ENCODE data around the gene TUB.

Gene TUB

DNA sequence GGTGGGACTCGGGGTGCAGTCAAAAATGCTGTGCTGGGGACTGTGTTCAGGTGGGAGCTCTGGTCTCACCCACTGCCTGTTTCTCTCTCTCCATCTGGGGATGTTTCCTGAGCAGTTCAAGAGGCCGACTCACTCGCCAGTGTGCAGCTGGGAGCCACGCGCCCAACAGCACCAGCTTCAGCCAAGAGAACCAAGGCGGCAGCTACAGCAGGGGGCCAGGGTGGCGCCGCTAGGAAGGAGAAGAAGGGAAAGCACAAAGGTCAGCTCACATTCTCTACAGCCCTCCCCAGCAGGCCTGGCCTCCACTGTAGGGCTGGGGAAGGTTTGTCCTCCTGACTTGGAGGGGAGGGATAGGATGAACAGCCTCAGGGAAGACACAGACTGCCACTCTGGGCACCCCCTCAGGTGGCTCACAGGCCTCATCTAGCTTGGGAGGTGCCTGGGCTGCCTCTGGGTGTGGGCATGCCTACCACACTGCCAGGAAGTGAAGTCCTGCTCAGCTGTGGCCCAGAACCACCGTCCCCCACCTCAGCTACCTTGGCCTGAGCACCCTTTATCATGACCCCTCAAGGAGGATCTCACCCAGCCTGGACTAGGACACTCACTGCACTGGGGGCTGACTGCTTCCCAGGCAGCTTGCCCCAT lies 13.0 kb downstream of the TUB start:
- WGBS, 2 experiments (ENCODE audit: insufficient coverage in 2 of 2), result 87 to 94% methylated on average over 5 to 8 of the region's 9 CpGs

DNA sequence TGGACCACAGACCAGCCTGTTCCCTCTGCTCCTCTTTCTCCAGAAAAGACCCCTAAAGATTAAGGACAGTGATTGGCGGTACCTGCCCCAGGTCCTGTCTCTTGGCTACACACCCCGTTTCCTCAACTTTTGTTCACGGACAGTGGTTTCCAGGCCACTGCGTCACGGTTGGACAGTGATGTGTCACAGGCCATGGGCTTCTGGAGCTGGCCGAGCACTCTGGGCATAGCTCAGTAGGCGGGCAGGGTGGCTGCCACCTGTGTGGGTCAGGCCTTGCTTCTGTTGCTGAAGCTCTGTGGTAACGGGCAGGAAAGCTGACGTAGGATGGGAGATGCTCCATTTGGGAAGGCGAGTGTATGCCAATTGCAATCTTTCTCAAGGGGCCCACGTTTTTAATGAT lies 13.6 kb downstream of the TUB start:
- peaks cover 12% of the 10 kb centered on the region for H3K4me1 ChIP-seq (ENCODE audit: control insufficient read depth, insufficient read depth, low read length, poor library complexity, severe bottlenecking)
- peaks cover 34% of the 10 kb centered on the region for H3K36me3 ChIP-seq (ENCODE audit: control insufficient read depth, insufficient read depth, low read length)
- H3K9me3 ChIP-seq (ENCODE audit: control insufficient read depth, low read length), result no peaks in the 10 kb centered on the region
- 93 to 97% methylated on average over 11 of the region's 11 CpGs for WGBS, 2 experiments (ENCODE audit: insufficient coverage in 2 of 2)
- no peak overlapping the region for H3K4me3 ChIP-seq (ENCODE audit: extremely low read depth, insufficient read depth, low read length, poor library complexity, severe bottlenecking)
- H3K27ac ChIP-seq (ENCODE audit: low read depth, low read length, severe bottlenecking), result no peak overlapping the region

More for the DNA sequence above, 13.0 kb downstream of the TUB start:
- H3K9me3 ChIP-seq (ENCODE audit: control insufficient read depth, low read length), result no peaks in the 10 kb centered on the region
- H3K27ac ChIP-seq (ENCODE audit: low read depth, low read length, severe bottlenecking), result no peak overlapping the region
- H3K4me3 ChIP-seq (ENCODE audit: extremely low read depth, insufficient read depth, low read length, poor library complexity, severe bottlenecking), result no peak overlapping the region
- H3K36me3 ChIP-seq (ENCODE audit: control insufficient read depth, insufficient read depth, low read length), result peaks cover 32% of the 10 kb centered on the region
- peaks cover 11% of the 10 kb centered on the region for H3K4me1 ChIP-seq (ENCODE audit: control insufficient read depth, insufficient read depth, low read length, poor library complexity, severe bottlenecking)

DNA sequence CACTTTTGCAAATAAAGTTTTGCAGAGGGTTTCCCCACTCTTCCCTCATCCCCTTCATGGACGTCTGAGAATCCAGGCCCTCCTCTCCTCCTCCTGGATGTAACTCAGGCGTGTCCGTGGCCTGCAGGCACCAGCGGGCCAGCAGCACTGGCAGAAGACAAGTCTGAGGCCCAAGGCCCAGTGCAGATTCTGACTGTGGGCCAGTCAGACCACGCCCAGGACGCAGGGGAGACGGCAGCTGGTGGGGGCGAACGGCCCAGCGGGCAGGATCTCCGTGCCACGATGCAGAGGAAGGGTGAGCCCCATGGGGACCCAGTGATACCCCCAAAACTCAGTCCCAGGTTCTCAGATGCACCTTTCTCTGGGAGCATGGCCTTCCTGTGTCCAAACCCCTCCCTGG lies 14.4 kb downstream of the TUB start:
- no peak overlapping the region for H3K27ac ChIP-seq (ENCODE audit: low read depth, low read length, severe bottlenecking)
- no peak overlapping the region for H3K4me3 ChIP-seq (ENCODE audit: extremely low read depth, insufficient read depth, low read length, poor library complexity, severe bottlenecking)
- H3K4me1 ChIP-seq (ENCODE audit: control insufficient read depth, insufficient read depth, low read length, poor library complexity, severe bottlenecking), result peaks cover 12% of the 10 kb centered on the region
- WGBS, 2 experiments (ENCODE audit: insufficient coverage in 2 of 2), result 91 to 97% methylated on average over 12 of the region's 12 CpGs
- H3K36me3 ChIP-seq (ENCODE audit: control insufficient read depth, insufficient read depth, low read length), result peaks cover 41% of the 10 kb centered on the region
- no peaks in the 10 kb centered on the region for H3K9me3 ChIP-seq (ENCODE audit: control insufficient read depth, low read length)

DNA sequence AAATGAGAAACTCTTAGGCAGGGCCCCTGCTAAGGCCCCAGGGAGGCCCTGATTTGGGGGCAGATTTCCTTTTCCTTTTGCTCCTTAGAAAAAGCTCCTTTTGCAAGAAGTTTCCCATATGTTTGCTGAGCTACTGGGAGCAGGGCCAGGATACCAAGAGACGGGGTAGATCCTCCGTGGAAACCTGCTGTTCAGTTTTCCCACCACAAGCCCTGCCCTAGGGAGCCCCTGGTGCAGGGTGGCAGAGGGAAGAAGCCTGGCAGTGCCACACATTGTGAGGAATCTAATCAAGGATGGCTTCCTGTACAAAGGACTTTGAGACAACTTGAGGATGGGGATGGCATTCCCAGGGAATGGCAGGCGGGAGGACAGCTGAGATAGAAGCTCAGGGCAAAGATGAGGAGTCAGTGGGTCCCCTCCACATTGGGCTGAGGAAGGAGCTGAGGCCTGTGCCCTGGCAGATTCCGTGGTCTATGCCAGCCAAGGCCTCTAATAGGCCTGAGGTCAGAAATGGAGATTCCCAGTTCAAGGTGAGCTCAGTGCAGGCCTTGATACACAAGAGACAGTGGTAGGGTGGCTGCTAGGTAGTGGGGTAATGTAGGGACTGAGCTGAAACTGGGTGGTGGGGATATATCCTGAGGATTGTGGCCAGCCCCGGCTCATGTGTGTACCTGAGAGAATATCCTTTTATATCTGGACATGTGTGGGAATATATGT lies 15.0 kb downstream of the TUB start:
- peaks cover 45% of the 10 kb centered on the region for H3K36me3 ChIP-seq (ENCODE audit: control insufficient read depth, insufficient read depth, low read length)
- no peak overlapping the region for H3K27ac ChIP-seq (ENCODE audit: low read depth, low read length, severe bottlenecking)
- H3K9me3 ChIP-seq (ENCODE audit: control insufficient read depth, low read length), result no peaks in the 10 kb centered on the region
- no peak overlapping the region for H3K4me3 ChIP-seq (ENCODE audit: extremely low read depth, insufficient read depth, low read length, poor library complexity, severe bottlenecking)
- peaks cover 12% of the 10 kb centered on the region for H3K4me1 ChIP-seq (ENCODE audit: control insufficient read depth, insufficient read depth, low read length, poor library complexity, severe bottlenecking)
- 89 to 93% methylated on average over 2 to 3 of the region's 5 CpGs for WGBS, 2 experiments (ENCODE audit: insufficient coverage in 2 of 2)

DNA sequence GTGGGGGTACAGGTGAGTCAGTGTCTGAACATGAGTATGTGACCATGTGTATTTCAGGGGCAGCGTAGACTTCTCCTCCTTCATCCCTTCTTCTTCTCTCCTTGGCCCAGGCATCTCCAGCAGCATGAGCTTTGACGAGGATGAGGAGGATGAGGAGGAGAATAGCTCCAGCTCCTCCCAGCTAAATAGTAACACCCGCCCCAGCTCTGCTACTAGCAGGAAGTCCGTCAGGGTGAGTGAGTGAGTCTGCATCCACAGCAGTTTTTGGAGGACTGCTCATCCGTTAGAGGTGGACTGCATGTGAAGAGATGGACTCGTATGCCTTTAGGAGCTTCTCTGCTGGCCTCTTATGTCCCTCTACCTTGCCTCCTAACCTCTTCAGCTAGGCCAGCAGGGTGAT lies 15.6 kb downstream of the TUB start:
- no peak overlapping the region for H3K27ac ChIP-seq (ENCODE audit: low read depth, low read length, severe bottlenecking)
- no peaks in the 10 kb centered on the region for H3K9me3 ChIP-seq (ENCODE audit: control insufficient read depth, low read length)
- H3K36me3 ChIP-seq (ENCODE audit: control insufficient read depth, insufficient read depth, low read length), result peaks cover 45% of the 10 kb centered on the region
- WGBS, 2 experiments (ENCODE audit: insufficient coverage in 2 of 2), result 84 to 87% methylated on average over 2 to 4 of the region's 6 CpGs
- H3K4me3 ChIP-seq (ENCODE audit: extremely low read depth, insufficient read depth, low read length, poor library complexity, severe bottlenecking), result no peak overlapping the region
- H3K4me1 ChIP-seq (ENCODE audit: control insufficient read depth, insufficient read depth, low read length, poor library complexity, severe bottlenecking), result peaks cover 12% of the 10 kb centered on the region

- 96 to 98% methylated on average over 7 to 8 of the region's 8 CpGs for WGBS, 2 experiments (ENCODE audit: insufficient coverage in 2 of 2)
- Histone ChIP-seq H3K36me3 (ENCODE audit: control insufficient read depth, insufficient read depth, low read length) (peaks cover 46% of the 10 kb centered on the region), H3K9me3 (ENCODE audit: control insufficient read depth, low read length) (no peaks in the 10 kb centered on the region), H3K4me1 (ENCODE audit: control insufficient read depth, insufficient read depth, low read length, poor library complexity, severe bottlenecking) (peaks cover 12% of the 10 kb centered on the region), H3K4me3 (ENCODE audit: extremely low read depth, insufficient read depth, low read length, poor library complexity, severe bottlenecking) (no peak overlapping the region), H3K27ac (ENCODE audit: low read depth, low read length, severe bottlenecking) (no peak overlapping the region)
Measured at GRCh38 chr11:8097062-8097461, 16.1 kb downstream of the TUB start.

DNA sequence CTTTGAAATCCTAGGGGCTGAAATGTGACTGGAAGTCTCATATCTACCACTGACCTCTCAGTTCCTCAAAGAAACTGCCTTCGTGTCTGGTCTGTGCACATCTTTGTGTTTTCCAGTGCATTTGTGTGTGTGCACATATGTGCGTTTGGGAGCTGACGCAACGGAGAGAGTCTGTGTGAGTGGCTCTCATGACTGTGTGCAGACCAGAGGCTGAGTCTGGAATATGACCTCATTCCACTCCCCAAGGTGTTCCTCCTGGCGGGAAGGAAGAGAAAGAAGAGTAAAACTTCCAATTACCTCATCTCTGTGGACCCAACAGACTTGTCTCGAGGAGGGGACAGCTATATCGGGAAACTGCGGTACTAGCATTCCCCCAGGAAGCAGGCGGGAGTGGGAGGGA lies 16.5 kb downstream of the TUB start:
- peaks cover 50% of the 10 kb centered on the region for H3K36me3 ChIP-seq (ENCODE audit: control insufficient read depth, insufficient read depth, low read length)
- WGBS, 2 experiments (ENCODE audit: insufficient coverage in 2 of 2), result 94 to 100% methylated on average over 1 to 3 of the region's 9 CpGs
- H3K4me1 ChIP-seq (ENCODE audit: control insufficient read depth, insufficient read depth, low read length, poor library complexity, severe bottlenecking), result peaks cover 12% of the 10 kb centered on the region
- no peaks in the 10 kb centered on the region for H3K9me3 ChIP-seq (ENCODE audit: control insufficient read depth, low read length)
- no peak overlapping the region for H3K4me3 ChIP-seq (ENCODE audit: extremely low read depth, insufficient read depth, low read length, poor library complexity, severe bottlenecking)
- no peak overlapping the region for H3K27ac ChIP-seq (ENCODE audit: low read depth, low read length, severe bottlenecking)

DNA sequence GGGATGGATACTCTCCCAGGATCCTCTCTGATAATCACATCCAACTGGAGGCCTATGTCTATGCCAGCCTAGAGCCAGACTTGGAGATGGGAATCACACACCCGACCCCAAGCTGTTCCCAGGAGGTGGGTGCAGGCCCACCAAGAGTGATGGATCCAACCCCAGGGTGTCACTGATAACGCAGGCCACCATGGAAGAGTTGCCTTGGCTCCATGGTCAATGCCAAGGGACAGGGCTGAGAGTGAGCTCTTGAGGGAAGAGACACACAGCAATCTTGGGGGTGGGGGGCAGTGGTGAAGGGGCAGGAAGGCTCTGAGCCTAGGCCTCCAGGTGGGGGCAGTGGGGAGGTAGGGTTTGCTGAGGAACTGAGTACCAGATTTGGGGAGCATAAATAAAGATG lies 16.9 kb downstream of the TUB start:
- Histone ChIP-seq H3K9me3 (ENCODE audit: control insufficient read depth, low read length) (no peaks in the 10 kb centered on the region), H3K4me3 (ENCODE audit: extremely low read depth, insufficient read depth, low read length, poor library complexity, severe bottlenecking) (no peak overlapping the region), H3K27ac (ENCODE audit: low read depth, low read length, severe bottlenecking) (no peak overlapping the region), H3K36me3 (ENCODE audit: control insufficient read depth, insufficient read depth, low read length) (peaks cover 54% of the 10 kb centered on the region), H3K4me1 (ENCODE audit: control insufficient read depth, insufficient read depth, low read length, poor library complexity, severe bottlenecking) (peaks cover 12% of the 10 kb centered on the region)
- WGBS, 2 experiments (ENCODE audit: insufficient coverage in 2 of 2), result 92 to 95% methylated on average over 2 of the region's 2 CpGs

GRCh38 chr11:8098361-8098760 lies 17.4 kb downstream of the TUB start:
- 87 to 92% methylated on average over 4 of the region's 4 CpGs for WGBS, 2 experiments (ENCODE audit: insufficient coverage in 2 of 2)
- peaks cover 12% of the 10 kb centered on the region for H3K4me1 ChIP-seq (ENCODE audit: control insufficient read depth, insufficient read depth, low read length, poor library complexity, severe bottlenecking)
- no peak overlapping the region for H3K4me3 ChIP-seq (ENCODE audit: extremely low read depth, insufficient read depth, low read length, poor library complexity, severe bottlenecking)
- peaks cover 56% of the 10 kb centered on the region for H3K36me3 ChIP-seq (ENCODE audit: control insufficient read depth, insufficient read depth, low read length)
- H3K9me3 ChIP-seq (ENCODE audit: control insufficient read depth, low read length), result no peaks in the 10 kb centered on the region
- H3K27ac ChIP-seq (ENCODE audit: low read depth, low read length, severe bottlenecking), result peak overlapping the region; percentile 43

DNA sequence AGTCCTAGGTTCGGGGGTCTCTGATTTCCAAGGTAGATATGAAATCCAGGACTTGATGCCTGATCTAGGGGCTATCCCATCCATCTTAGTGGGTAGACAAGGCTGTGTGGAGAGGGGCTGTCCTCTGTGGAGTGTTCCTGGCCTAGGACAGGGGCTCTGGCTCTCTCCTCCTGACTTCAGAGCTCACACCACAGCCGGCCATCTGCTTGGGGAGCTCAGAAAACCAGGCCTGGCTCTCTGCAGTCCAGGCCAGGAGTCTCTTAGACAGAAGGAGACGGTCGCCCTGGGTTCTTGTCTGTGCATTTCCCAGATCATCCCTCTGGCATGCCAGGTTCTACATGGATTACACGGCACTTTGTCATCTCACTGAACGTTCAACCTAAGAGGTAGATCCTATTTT lies 17.9 kb downstream of the TUB start:
- H3K4me1 ChIP-seq (ENCODE audit: control insufficient read depth, insufficient read depth, low read length, poor library complexity, severe bottlenecking), result peaks cover 12% of the 10 kb centered on the region
- peaks cover 56% of the 10 kb centered on the region for H3K36me3 ChIP-seq (ENCODE audit: control insufficient read depth, insufficient read depth, low read length)
- H3K27ac ChIP-seq (ENCODE audit: low read depth, low read length, severe bottlenecking), result peak overlapping the region; percentile 43
- no peak overlapping the region for H3K4me3 ChIP-seq (ENCODE audit: extremely low read depth, insufficient read depth, low read length, poor library complexity, severe bottlenecking)
- WGBS, 2 experiments (ENCODE audit: insufficient coverage in 2 of 2), result 76 to 86% methylated on average over 3 to 5 of the region's 6 CpGs
- H3K9me3 ChIP-seq (ENCODE audit: control insufficient read depth, low read length), result no peaks in the 10 kb centered on the region

DNA sequence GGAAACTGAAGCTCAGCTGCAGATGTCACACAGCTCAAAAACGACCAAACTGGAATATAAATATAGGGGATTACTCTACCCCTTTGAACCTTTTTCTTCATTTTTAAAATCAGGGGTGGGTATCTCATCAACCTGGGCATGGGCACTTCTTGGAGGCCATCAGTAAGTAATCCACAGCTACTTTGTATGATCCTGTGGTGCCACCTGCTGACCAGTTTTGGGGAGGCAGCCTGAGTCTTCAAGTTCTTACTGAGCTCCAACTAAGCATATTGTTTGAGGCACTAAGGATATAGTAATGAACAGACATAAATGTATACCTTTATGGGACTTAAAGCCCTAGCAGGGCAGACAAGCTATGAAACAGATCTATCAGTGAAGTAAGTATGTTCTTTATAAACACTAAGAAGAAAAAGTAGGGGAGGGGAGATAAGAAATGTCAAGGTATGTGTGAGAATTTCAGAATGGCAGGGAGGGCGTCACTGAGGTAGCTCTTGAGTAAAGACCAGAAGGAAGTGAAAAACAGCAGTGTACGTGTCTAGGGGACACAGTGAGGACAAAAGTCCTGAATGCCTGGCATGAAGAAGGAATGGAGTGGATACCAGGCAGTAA lies 18.4 kb downstream of the TUB start:
- no peak overlapping the region for H3K27ac ChIP-seq (ENCODE audit: low read depth, low read length, severe bottlenecking)
- no peaks in the 10 kb centered on the region for H3K9me3 ChIP-seq (ENCODE audit: control insufficient read depth, low read length)
- H3K4me1 ChIP-seq (ENCODE audit: control insufficient read depth, insufficient read depth, low read length, poor library complexity, severe bottlenecking), result peaks cover 12% of the 10 kb centered on the region
- WGBS, 2 experiments (ENCODE audit: insufficient coverage in 2 of 2), result 66 to 88% methylated on average over 2 of the region's 3 CpGs
- H3K4me3 ChIP-seq (ENCODE audit: extremely low read depth, insufficient read depth, low read length, poor library complexity, severe bottlenecking), result no peak overlapping the region
- peaks cover 50% of the 10 kb centered on the region for H3K36me3 ChIP-seq (ENCODE audit: control insufficient read depth, insufficient read depth, low read length)

All from mesodermal cell (in vitro differentiated cells).